ENCODE data around the gene ASB1.

The ASB1 gene

GRCh38 chr2:238446371-238446770, 19.6 kb downstream of the ASB1 start:
- no peak for DNase-seq

- no peak for DNase-seq
Observed at GRCh38 chr2:238448031-238448955, 21.6 kb downstream of the ASB1 start.

- no peak for DNase-seq
Observed at GRCh38 chr2:238449241-238449640, 22.5 kb downstream of the ASB1 start.

GRCh38 chr2:238449909-238450417, 23.2 kb downstream of the ASB1 start:
- DNase-seq, result no peak

- DNase-seq, result no peak
Observed at GRCh38 chr2:238450440-238450861, 23.7 kb downstream of the ASB1 start.

- no peak for DNase-seq
Observed at GRCh38 chr2:238453842-238454241, 27.1 kb downstream of the ASB1 start.

- DNase-seq, result no peak
Observed at GRCh38 chr2:238456449-238456848, 29.7 kb downstream of the ASB1 start.

- DNase-seq, result no peak
Observed at GRCh38 chr2:238456970-238457926, 30.5 kb downstream of the ASB1 start.

GRCh38 chr2:238457927-238458324, 31.2 kb downstream of the ASB1 start:
- DNase-seq, result no peak

GRCh38 chr2:238458651-238459050, 31.9 kb downstream of the ASB1 start:
- DNase-seq, result no peak

GRCh38 chr2:238459081-238459629, 32.4 kb downstream of the ASB1 start:
- no peak for DNase-seq

- no peak for DNase-seq
Observed at GRCh38 chr2:238461051-238461450, 34.3 kb downstream of the ASB1 start.

GRCh38 chr2:238461491-238461890, 34.8 kb downstream of the ASB1 start:
- DNase-seq, result no peak

- no peak for DNase-seq
Observed at GRCh38 chr2:238461916-238462315, 35.2 kb downstream of the ASB1 start.

- DNase-seq, result no peak
Observed at GRCh38 chr2:238462782-238463396, 36.2 kb downstream of the ASB1 start.

GRCh38 chr2:238464389-238464788, 37.7 kb downstream of the ASB1 start:
- no peak for DNase-seq

GRCh38 chr2:238465487-238466242, 38.9 kb downstream of the ASB1 start:
- no peak for DNase-seq

- DNase-seq, result peak; percentile 51 to 61
Observed at GRCh38 chr2:238466243-238466756, 39.6 kb downstream of the ASB1 start.

- no peak for DNase-seq
Observed at GRCh38 chr2:238467062-238467461, 40.3 kb downstream of the ASB1 start.

- no peak for DNase-seq
Observed at GRCh38 chr2:238467792-238468191, 41.1 kb downstream of the ASB1 start.

- no peak for DNase-seq
Observed at GRCh38 chr2:238469155-238469554, 42.4 kb downstream of the ASB1 start.

- DNase-seq, result no peak
Observed at GRCh38 chr2:238473014-238473413, 46.3 kb downstream of the ASB1 start.
